ENCODE results near the gene MFAP3L.

- TF ChIP-seq POLR2A (IDR thresholded peaks at IDR 0.05; ENCODE audit: low read depth) (no peak), CTCF (IDR thresholded peaks at IDR 0.05) (no peak), EP300 (IDR thresholded peaks at IDR 0.05) (no peak)
These were observed 12.0 kb upstream of the MFAP3L start for GRCh38 chr4:170038232-170038631.
